Neural crest cell (in vitro differentiated cells): ENCODE data around the gene EXOC4. TPM values are rescaled to one million over a fixed set of nuclear protein-coding genes. Genes with fewer than 3 reads are reported as not detected.
"Not testable (repeated sequence)": the region's sequence is repeated elsewhere in the genome, so short reads cannot be mapped to it uniquely, and the experiment has no call there.

Source experiments
- DNase-seq: peaks from one replicate; pipeline ENCODE4 v3.0.0; 2021; ENCODE audit warnings: low read depth, mixed read lengths, low spot score
- H3K27ac Mint-ChIP-seq: one replicate; pipeline ENCODE4 v1.8.0; 2021; ENCODE audit warnings: mild to moderate bottlenecking, mixed read lengths; ENCODE audit not compliant: unreplicated experiment
- H3K27me3 Mint-ChIP-seq: 2 replicates; pipeline ENCODE4 v1.8.0; 2021; ENCODE audit warnings: low read depth, mild to moderate bottlenecking, mixed read lengths
- H3K36me3 Mint-ChIP-seq: 2 replicates; pipeline ENCODE4 v1.8.0; 2021; ENCODE audit warnings: low read depth, mild to moderate bottlenecking, mixed read lengths
- H3K4me1 Mint-ChIP-seq: 2 replicates; pipeline ENCODE4 v1.8.0; 2021; ENCODE audit warnings: mixed read lengths
- H3K4me3 Mint-ChIP-seq: one replicate; pipeline ENCODE4 v1.8.0; 2021; ENCODE audit warnings: mild to moderate bottlenecking, mixed read lengths
- H3K9me3 Mint-ChIP-seq: 2 replicates; pipeline ENCODE4 v1.8.0; 2021; ENCODE audit warnings: mixed read lengths
- CTCF ChIP-seq: fragments of 200-600 bp; sonication (generic); conservative IDR thresholded peaks from 2 replicates; pipeline ENCODE4 v1.5.0; 2021; ENCODE audit warnings: antibody characterized with exemption, mild to moderate bottlenecking
- total RNA-seq: library from RNA; stranded (reverse); gene quantifications from 2 replicates; pipeline ENCODE4 v1.2.1, GENCODE V29; 2021

EXOC4 gene
- total RNA-seq, 1 donor from 2014 or later, result 79.7 TPM

- Mint-ChIP-seq H3K27ac (no peak overlapping the region), H3K27me3 (no peaks in the 10 kb centered on the region), H3K4me1 (no peaks in the 10 kb centered on the region), H3K9me3 (no peaks in the 10 kb centered on the region), H3K4me3 (no peak overlapping the region), H3K36me3 (peaks cover 4% of the 10 kb centered on the region)
- DNase-seq, result no peak
- no peak for TF ChIP-seq CTCF
Observed at GRCh38 chr7:133314084-133314483, 61.2 kb downstream of the EXOC4 start.

GRCh38 chr7:133315332-133316040 lies 62.6 kb downstream of the EXOC4 start:
- no peak overlapping the region for H3K27ac Mint-ChIP-seq
- H3K4me1 Mint-ChIP-seq, result no peaks in the 10 kb centered on the region
- DNase-seq, result no peak
- H3K27me3 Mint-ChIP-seq, result no peaks in the 10 kb centered on the region
- no peak overlapping the region for H3K4me3 Mint-ChIP-seq
- H3K36me3 Mint-ChIP-seq, result peaks cover 7% of the 10 kb centered on the region
- TF ChIP-seq CTCF, result no peak
- H3K9me3 Mint-ChIP-seq, result no peaks in the 10 kb centered on the region

GRCh38 chr7:133319842-133320241 lies 67.0 kb downstream of the EXOC4 start:
- Mint-ChIP-seq H3K27ac (no peak overlapping the region), H3K4me1 (no peaks in the 10 kb centered on the region), H3K27me3 (no peaks in the 10 kb centered on the region), H3K36me3 (peaks cover 43% of the 10 kb centered on the region), H3K9me3 (peaks cover 10% of the 10 kb centered on the region), H3K4me3 (no peak overlapping the region)
- no peak for DNase-seq
- no peak for TF ChIP-seq CTCF

- Mint-ChIP-seq H3K4me1 (no peaks in the 10 kb centered on the region), H3K4me3 (no peak overlapping the region), H3K27me3 (no peaks in the 10 kb centered on the region), H3K27ac (no peak overlapping the region), H3K36me3 (peaks cover 53% of the 10 kb centered on the region), H3K9me3 (peaks cover 10% of the 10 kb centered on the region)
- no peak for DNase-seq
- no peak for TF ChIP-seq CTCF
Observed at GRCh38 chr7:133320891-133321290, 68.0 kb downstream of the EXOC4 start.

- H3K4me1 Mint-ChIP-seq, DNase-seq: not testable (repeated sequence)
Observed at GRCh38 chr7:133321366-133321765, 68.5 kb downstream of the EXOC4 start.

GRCh38 chr7:133326745-133327144 lies 73.9 kb downstream of the EXOC4 start:
- DNase-seq, H3K4me1 Mint-ChIP-seq, H3K27me3 Mint-ChIP-seq, H3K4me3 Mint-ChIP-seq, H3K27ac Mint-ChIP-seq: not testable (repeated sequence)
- H3K36me3 Mint-ChIP-seq, result peaks cover 72% of the 10 kb centered on the region
- peaks cover 13% of the 10 kb centered on the region for H3K9me3 Mint-ChIP-seq

More at GRCh38 chr7:133321366-133321765, 68.5 kb downstream of the EXOC4 start:
- H3K27ac Mint-ChIP-seq, H3K27me3 Mint-ChIP-seq, H3K4me3 Mint-ChIP-seq: not testable (repeated sequence)
- Mint-ChIP-seq H3K9me3 (peaks cover 10% of the 10 kb centered on the region), H3K36me3 (peaks cover 58% of the 10 kb centered on the region)

GRCh38 chr7:133328021-133328420 lies 75.1 kb downstream of the EXOC4 start:
- H3K36me3 Mint-ChIP-seq, result peaks cover 59% of the 10 kb centered on the region
- H3K27me3 Mint-ChIP-seq, H3K27ac Mint-ChIP-seq, H3K4me3 Mint-ChIP-seq, DNase-seq, H3K9me3 Mint-ChIP-seq, H3K4me1 Mint-ChIP-seq: not testable (repeated sequence)
